B cell (primary cell): ENCODE results near the gene MUC20.
"Not testable (repeated sequence)": the region's sequence is repeated elsewhere in the genome, so short reads cannot be mapped to it uniquely, and the experiment has no call there.

Experiments
- CTCF ChIP-seq: fragments of 200-600 bp; IDR thresholded peaks from one replicate; pipeline ENCODE4 v1.8.0; 2022; ENCODE audit warnings: antibody characterized with exemption, mild to moderate bottlenecking
- EZH2 ChIP-seq: IDR thresholded peaks from 2 replicates; pipeline ENCODE4 v1.6.1; 2012; ENCODE audit warnings: borderline replicate concordance, low read depth, mild to moderate bottlenecking, moderate library complexity, low read length; ENCODE audit not compliant: insufficient read depth, poor library complexity, severe bottlenecking

- not testable (repeated sequence) for TF ChIP-seq EZH2, CTCF
These were observed 9.5 kb upstream of the MUC20 start for GRCh38 chr3:195711091-195711812.
